HepG2 (cell line): ENCODE measurements around the gene CCDC66. TPM values are rescaled to one million over a fixed set of nuclear protein-coding genes. Genes with fewer than 3 reads are reported as not detected.

Experiments used
- ARID2 ChIP-seq: sonication (generic); formaldehyde crosslinking; IDR thresholded peaks from 2 replicates; pipeline ENCODE4 v1.8.1; 2022; ENCODE audit warnings: mild to moderate bottlenecking, missing genetic modification reagents, borderline replicate concordance
- DRAP1 ChIP-seq: IDR thresholded peaks from 2 replicates; pipeline ENCODE4 v1.6.1; 2016; ENCODE audit warnings: missing genetic modification reagents, missing compliant biosample characterization
- FOXC1 ChIP-seq: sonication (generic); formaldehyde crosslinking; IDR thresholded peaks from 2 replicates; pipeline ENCODE4 v1.8.0; 2022; ENCODE audit warnings: mild to moderate bottlenecking, missing genetic modification reagents, borderline replicate concordance
- GMEB1 ChIP-seq: sonication (generic); formaldehyde crosslinking; IDR thresholded peaks from 2 replicates; pipeline ENCODE4 v1.5.1; 2020; ENCODE audit warnings: missing genetic modification reagents, mild to moderate bottlenecking, borderline replicate concordance
- IRX3 ChIP-seq: sonication (generic); formaldehyde crosslinking; IDR thresholded peaks from 2 replicates; pipeline ENCODE4 v1.8.1; 2023; ENCODE audit warnings: mild to moderate bottlenecking, low read depth, missing genetic modification reagents, borderline replicate concordance
- NCOR1 ChIP-seq: fragments of 200-600 bp; sonication (generic); IDR thresholded peaks from 2 replicates; pipeline ENCODE4 v1.7.0; 2017; ENCODE audit warnings: antibody characterized with exemption, low read length, borderline replicate concordance
- NFIC ChIP-seq: IDR thresholded peaks from 2 replicates; pipeline ENCODE4 v1.6.1; 2012; ENCODE audit warnings: mild to moderate bottlenecking, low read length, inconsistent platforms
- SKI ChIP-seq: fragments of 450-650 bp; IDR thresholded peaks from one replicate; pipeline ENCODE4 v1.6.1; 2018; ENCODE audit warnings: mild to moderate bottlenecking; ENCODE audit not compliant: partially characterized antibody
- SOX5 ChIP-seq: IDR thresholded peaks from 2 replicates; pipeline ENCODE4 v1.6.1; 2016; ENCODE audit warnings: borderline replicate concordance
- THAP9 ChIP-seq: sonication (generic); formaldehyde crosslinking; IDR thresholded peaks from 2 replicates; pipeline ENCODE4; 2020; ENCODE audit warnings: missing genetic modification reagents, mild to moderate bottlenecking, borderline replicate concordance
- WIZ ChIP-seq: sonication (generic); formaldehyde crosslinking; IDR thresholded peaks from 2 replicates; pipeline ENCODE4 v1.5.1; 2020; ENCODE audit warnings: mild to moderate bottlenecking, missing genetic modification reagents
- XBP1 ChIP-seq: sonication (generic); formaldehyde crosslinking; IDR thresholded peaks from 2 replicates; pipeline ENCODE4 v1.5.0; 2020; ENCODE audit warnings: missing genetic modification reagents
- ZBTB14 ChIP-seq: sonication (generic); formaldehyde crosslinking; IDR thresholded peaks from 2 replicates; pipeline ENCODE4 v1.4.0; 2020; ENCODE audit warnings: missing genetic modification reagents
- ZFP91 ChIP-seq: sonication (generic); formaldehyde crosslinking; IDR thresholded peaks from 2 replicates; pipeline ENCODE4 v1.9.0; 2022; ENCODE audit warnings: missing genetic modification reagents, mild to moderate bottlenecking, borderline replicate concordance
- ZNF224 ChIP-seq: sonication (generic); formaldehyde crosslinking; IDR thresholded peaks from 2 replicates; pipeline ENCODE4 v1.5.0; 2020; ENCODE audit warnings: mild to moderate bottlenecking, missing genetic modification reagents
- ZNF24 ChIP-seq: fragments of 450-650 bp; IDR thresholded peaks from 2 replicates; pipeline ENCODE4 v1.6.1; 2017; ENCODE audit warnings: antibody characterized with exemption, mild to moderate bottlenecking
- ZNF543 ChIP-seq: sonication (generic); formaldehyde crosslinking; IDR thresholded peaks from 2 replicates; pipeline ENCODE4 v1.4.0; 2020; ENCODE audit warnings: mild to moderate bottlenecking, missing genetic modification reagents
- ZNF781 ChIP-seq: sonication (generic); formaldehyde crosslinking; IDR thresholded peaks from 2 replicates; pipeline ENCODE4 v1.5.1; 2020; ENCODE audit warnings: borderline replicate concordance, mild to moderate bottlenecking, missing genetic modification reagents; ENCODE audit errors: not compliant biosample characterization
- ZSCAN12 ChIP-seq: sonication (generic); formaldehyde crosslinking; IDR thresholded peaks from 2 replicates; pipeline ENCODE4 v1.9.0; 2021; ENCODE audit warnings: mild to moderate bottlenecking, missing genetic modification reagents
- ZSCAN9 ChIP-seq: IDR thresholded peaks from 2 replicates; pipeline ENCODE4 v1.6.1; 2016; ENCODE audit warnings: borderline replicate concordance
- polyA plus RNA-seq, 8 experiments: library from polyadenylated mRNA; depleted of rRNA in 3 of 8; stranded (reverse) in 7 of 8; unstranded in 1 of 8; fragments of >200 nt; fragmentation: Illumina TruSeq in 4 of 8; extraction: Trizol in 4 of 8; gene quantifications; 2 replicates each; pipeline versions ENCODE4 v1.2.1 to v1.2.3, GENCODE V29; 2011 to 2016; ENCODE audit warnings: low read depth in 4 of 8, missing spikeins in 1 of 8, mixed read lengths in 1 of 8; ENCODE audit not compliant: insufficient read depth in 1 of 8
- total RNA-seq, 5 experiments: library from RNA; depleted of rRNA; stranded (reverse); fragments of >200 nt; fragmentation: Illumina TruSeq; extraction: Trizol; gene quantifications; 2 replicates each; pipeline ENCODE4 v1.2.3, GENCODE V29; 2016; ENCODE audit warnings: low read depth in 1 of 5

The CCDC66 gene
- total and polyA plus RNA-seq, 2 of the 13 experiments (the other 11 are each of a cell fraction or from before 2014, with no cell fraction given), result 8.4 to 19.9 TPM

GRCh38 chr3:56556908-56557830 lies at the start of gene CCDC66 (continued):
- TF ChIP-seq WIZ (CRISPR knock-in tag), result no peak
- peak; percentile 55; the same call in 1 of the 2 replicates for TF ChIP-seq ZNF543 (CRISPR knock-in tag)
- TF ChIP-seq SOX5 (CRISPR knock-in tag), result peak; percentile 47; the same call in 1 of the 2 replicates
- no peak for TF ChIP-seq ZNF24
- TF ChIP-seq ZSCAN12 (CRISPR knock-in tag), result no peak
- TF ChIP-seq NFIC, result no peak
- TF ChIP-seq ZNF781 (CRISPR knock-in tag), result peak; percentile 49
- TF ChIP-seq ZNF224 (CRISPR knock-in tag), result no peak
- no peak for TF ChIP-seq XBP1 (CRISPR knock-in tag)
- TF ChIP-seq FOXC1 (CRISPR knock-in tag), result no peak; the same call in 1 of the 2 replicates
- no peak for TF ChIP-seq IRX3 (CRISPR knock-in tag)
- TF ChIP-seq DRAP1, result peak; percentile 63
- no peak for TF ChIP-seq ZBTB14 (CRISPR knock-in tag)
- peak; percentile 85; the same call in 1 of the 2 replicates for TF ChIP-seq ARID2
- peak; percentile 79; the same call in 1 of the 2 replicates for TF ChIP-seq THAP9 (CRISPR knock-in tag)
- peak; percentile 80; the same call in 1 of the 2 replicates for TF ChIP-seq ZFP91
- no peak for TF ChIP-seq ZSCAN9
- TF ChIP-seq NCOR1, result no peak
- peak; percentile 93 for TF ChIP-seq GMEB1 (CRISPR knock-in tag)
- peak; percentile 31 for TF ChIP-seq SKI
